G401.6 (cell line): ENCODE results near the gene HOXC5.

ENCODE experiments used
- FAIRE-seq: peaks from 2 replicates; lab custom pipeline; 2012; peaks lifted over from hg19 to GRCh38; lab: Jason Lieb, UNC

HOXC5 gene

GRCh38 chr12:54006559-54007220, 26.2 kb upstream of the HOXC5 start:
- FAIRE-seq: no peak

GRCh38 chr12:54007538-54008259, 25.2 kb upstream of the HOXC5 start:
- no peak for FAIRE-seq

GRCh38 chr12:54008260-54008552, 24.6 kb upstream of the HOXC5 start:
- FAIRE-seq: no peak

- no peak for FAIRE-seq
These were observed 23.4 kb upstream of the HOXC5 start for GRCh38 chr12:54009171-54010052.

GRCh38 chr12:54010053-54010971, 22.5 kb upstream of the HOXC5 start:
- no peak for FAIRE-seq

GRCh38 chr12:54010972-54011664, 21.7 kb upstream of the HOXC5 start:
- no peak for FAIRE-seq

GRCh38 chr12:54011665-54012532, 21.0 kb upstream of the HOXC5 start:
- FAIRE-seq: peak; percentile 87

GRCh38 chr12:54012631-54013409, 20.0 kb upstream of the HOXC5 start:
- peak; percentile 58 for FAIRE-seq

GRCh38 chr12:54014377-54015017, 18.4 kb upstream of the HOXC5 start:
- FAIRE-seq: no peak

GRCh38 chr12:54015018-54015931, 17.6 kb upstream of the HOXC5 start:
- FAIRE-seq: no peak

GRCh38 chr12:54016051-54016450, 16.8 kb upstream of the HOXC5 start:
- no peak for FAIRE-seq

GRCh38 chr12:54016478-54016964, 16.3 kb upstream of the HOXC5 start:
- FAIRE-seq: peak; percentile 97

- FAIRE-seq: no peak
These were observed 15.6 kb upstream of the HOXC5 start for GRCh38 chr12:54017027-54017788.

- FAIRE-seq: peak; percentile 63
These were observed 14.9 kb upstream of the HOXC5 start for GRCh38 chr12:54017878-54018467.

- FAIRE-seq: no peak
These were observed 14.3 kb upstream of the HOXC5 start for GRCh38 chr12:54018468-54018984.

- no peak for FAIRE-seq
These were observed 13.6 kb upstream of the HOXC5 start for GRCh38 chr12:54019091-54019811.
